SKM-1 (cell line): Measurements from ENCODE around the gene EPHB1.

ENCODE experiments used
- DNase-seq: peaks from one replicate; lab custom pipeline; 2025; ENCODE audit not compliant: unreplicated experiment; lab: John Stamatoyannopoulos, UW

Gene EPHB1

DNA sequence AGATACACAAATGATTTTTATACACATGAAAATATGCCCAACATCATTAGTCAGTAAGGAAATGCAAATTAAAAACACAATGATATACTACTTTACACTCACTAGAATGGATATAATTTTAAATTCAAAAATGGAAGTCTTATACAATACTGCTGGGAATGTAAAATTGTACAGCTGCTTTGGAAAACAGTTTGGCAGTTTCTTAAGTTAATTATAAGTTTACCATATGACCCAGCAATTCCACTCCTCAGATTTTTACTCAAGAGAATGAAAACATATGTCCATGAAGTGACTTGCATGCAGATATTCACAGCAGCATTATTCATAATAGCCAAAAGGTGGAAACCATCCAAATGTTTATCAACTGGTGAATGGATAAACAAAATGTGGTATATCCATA, 281.3 kb downstream of the EPHB1 start:
- DNase-seq, result no peak

GRCh38 chr3:135077186-135077585, 282.1 kb downstream of the EPHB1 start:
- no peak for DNase-seq

GRCh38 chr3:135078283-135078682, 283.2 kb downstream of the EPHB1 start:
- no peak for DNase-seq

GRCh38 chr3:135079095-135079494, 284.0 kb downstream of the EPHB1 start:
- no peak for DNase-seq

DNA sequence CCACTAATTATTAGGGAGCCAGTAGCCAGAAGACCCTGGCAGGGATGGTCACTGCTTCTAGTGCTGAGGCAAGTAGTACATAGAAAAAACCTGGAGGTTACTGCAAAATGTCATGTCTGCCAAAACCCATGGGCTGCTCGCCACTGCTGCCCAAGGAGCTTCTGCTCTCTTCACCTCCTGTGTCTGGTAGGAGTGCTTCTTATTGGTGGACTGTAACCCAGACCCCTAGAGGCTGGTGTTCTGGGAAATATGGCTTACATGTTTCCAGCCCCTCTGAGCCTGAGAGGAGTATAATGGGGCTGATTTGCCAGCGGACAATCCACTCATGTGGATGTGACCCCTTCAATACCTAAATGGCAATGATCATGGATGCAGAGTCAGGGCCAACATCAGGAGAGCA, 286.4 kb downstream of the EPHB1 start:
- DNase-seq, result no peak

DNA sequence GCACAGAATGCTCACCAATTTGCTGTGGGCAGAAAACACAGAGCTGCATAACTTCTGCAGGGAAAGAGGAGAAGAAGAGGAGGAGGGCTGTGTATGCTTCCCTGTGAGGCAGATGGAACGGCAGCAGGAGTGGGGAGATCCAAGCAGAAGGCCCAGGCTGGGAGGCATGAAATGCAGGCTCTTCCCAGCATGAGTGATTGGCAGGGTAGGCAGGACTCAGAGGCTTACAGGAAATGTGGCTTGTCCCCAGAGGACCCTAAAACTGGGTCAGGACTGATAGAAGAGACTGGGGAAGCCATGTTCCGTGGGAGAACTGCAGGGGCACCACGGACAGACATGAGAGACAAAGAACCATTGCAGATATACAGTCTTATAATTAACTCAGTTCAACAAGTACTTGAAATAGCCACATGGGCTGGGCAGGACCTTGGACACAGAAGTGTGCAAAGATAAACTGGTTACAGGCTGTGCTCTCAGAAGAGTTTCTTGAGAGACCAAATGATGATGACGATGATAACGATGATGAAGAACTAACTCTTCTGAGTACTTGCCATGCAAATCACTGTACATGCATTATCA, 286.9 kb downstream of the EPHB1 start:
- no peak for DNase-seq

DNA sequence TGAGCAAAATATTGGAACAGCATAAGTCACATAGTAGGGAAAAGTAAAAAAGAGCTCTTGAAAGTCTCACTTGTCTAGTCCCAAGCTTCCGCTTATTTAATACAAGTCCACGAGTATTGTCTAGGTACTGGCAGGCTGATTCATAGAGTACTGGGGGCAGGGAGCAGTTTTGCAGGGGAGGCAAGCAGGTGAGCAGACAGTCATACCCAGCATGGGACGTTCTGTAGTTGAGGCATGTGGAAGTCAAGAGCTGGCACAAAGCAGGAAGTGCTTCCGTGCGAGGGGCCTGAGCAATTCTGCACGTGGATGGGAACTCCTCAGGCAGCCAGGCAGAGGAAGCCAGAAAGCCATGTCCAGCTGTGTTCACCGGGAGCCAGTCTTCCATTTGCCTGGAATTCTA, 287.6 kb downstream of the EPHB1 start:
- no peak for DNase-seq

- no peak for DNase-seq
Measured at GRCh38 chr3:135083179-135083578, 288.1 kb downstream of the EPHB1 start.

DNA sequence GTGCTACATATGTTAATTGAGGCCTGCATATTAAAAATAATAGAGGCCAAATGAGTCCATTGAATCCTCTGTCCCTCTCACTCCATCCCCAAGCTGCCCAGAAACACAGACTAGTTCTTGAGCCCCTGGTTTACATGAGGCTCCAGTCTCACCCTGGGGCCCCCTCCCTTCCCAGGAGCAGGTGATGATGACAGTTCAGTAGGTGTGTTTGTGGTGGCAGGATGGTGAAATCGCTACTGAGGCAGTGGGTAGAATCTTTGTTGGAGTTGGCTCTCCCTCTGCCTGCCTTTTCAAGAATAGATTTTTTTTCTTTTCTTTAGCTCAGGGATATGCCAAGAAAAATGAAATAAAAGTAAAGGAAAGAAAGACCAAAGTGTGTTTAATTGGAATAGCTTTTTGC, 288.7 kb downstream of the EPHB1 start:
- no peak for DNase-seq

DNA sequence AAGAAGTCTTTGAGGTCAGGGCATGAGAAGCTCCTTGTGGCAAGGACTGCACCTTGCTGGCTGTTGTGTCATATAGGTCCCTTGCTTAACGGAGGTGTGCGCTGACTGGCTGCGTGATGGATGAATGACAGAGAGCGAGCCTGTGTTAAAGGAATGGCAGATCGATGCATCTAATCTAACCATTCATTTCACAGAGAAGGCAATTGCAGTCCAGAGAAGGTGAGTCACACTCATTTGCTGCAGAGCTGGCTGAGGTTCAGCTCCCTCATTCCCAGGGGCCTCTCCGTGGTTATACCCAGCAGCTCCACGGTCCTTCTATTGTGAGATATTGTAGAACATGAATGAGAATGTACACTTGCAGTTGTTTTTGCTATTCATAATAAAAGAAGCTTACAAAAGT, 289.3 kb downstream of the EPHB1 start:
- DNase-seq, result no peak

DNA sequence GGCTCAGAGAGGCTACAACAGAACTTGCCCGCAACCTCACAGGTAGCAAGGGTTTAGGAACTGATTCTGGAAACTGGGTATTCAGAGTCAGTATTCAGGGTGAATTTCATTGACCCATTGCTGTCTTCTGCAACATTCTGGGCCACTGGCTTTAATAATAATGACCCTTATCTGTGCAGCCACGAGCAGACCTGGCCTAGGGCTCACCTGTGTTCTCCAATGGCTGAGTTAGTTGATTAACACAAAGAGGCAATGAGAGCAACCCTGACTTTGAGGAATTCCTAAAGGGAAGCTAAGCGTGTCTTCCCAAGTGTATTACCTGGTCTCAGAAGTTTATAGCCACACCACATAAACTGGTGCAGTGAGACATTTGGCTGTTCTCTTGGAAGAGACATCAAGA, 289.9 kb downstream of the EPHB1 start:
- DNase-seq, result no peak

GRCh38 chr3:135085652-135086436, 290.8 kb downstream of the EPHB1 start:
- DNase-seq, result no peak

DNA sequence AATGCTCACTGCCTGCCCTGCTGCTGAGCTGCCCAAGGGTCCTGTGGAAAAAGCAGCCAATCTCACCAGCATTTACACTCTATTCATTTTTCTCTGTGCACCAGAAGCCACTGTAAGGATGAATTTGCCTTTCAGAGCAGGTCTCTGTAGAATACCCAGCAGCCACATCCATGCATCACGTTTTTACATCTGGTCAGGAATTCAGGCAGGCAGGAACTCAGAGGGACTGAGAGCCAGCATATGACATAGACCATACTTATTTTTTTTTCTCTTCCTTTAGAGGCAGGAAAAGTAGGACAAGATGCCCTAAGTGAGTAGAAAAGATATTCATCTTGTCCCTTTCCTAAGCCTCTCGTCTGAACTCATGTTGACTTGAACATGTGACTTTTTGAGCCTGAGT, 292.7 kb downstream of the EPHB1 start:
- DNase-seq, result no peak

DNA sequence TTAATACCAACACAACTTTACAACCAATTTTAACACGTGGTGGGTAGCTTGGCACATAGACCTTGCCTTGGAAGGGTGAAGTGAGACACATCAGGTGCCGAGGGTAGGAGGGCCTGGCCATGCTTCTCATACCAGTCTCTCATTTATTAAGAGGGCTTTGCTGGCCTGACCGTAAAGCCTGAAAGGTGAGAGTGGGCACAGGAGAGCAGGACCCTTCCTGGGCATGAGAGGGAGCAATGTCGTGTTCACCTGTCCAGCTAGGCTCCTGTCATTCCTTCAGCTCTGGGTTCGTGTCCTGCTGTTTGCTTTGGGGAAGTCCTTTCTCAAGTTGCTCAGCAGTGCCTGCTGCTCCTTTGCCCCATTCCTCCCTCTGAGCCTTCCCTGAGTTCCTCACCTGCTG, 294.4 kb downstream of the EPHB1 start:
- DNase-seq, result no peak

GRCh38 chr3:135090020-135090717, 295.1 kb downstream of the EPHB1 start:
- DNase-seq, result no peak

- DNase-seq, result no peak
Measured at GRCh38 chr3:135091946-135092345, 296.9 kb downstream of the EPHB1 start.

GRCh38 chr3:135093121-135093520, 298.1 kb downstream of the EPHB1 start:
- no peak for DNase-seq

- no peak for DNase-seq
Measured at GRCh38 chr3:135097276-135097946, 302.4 kb downstream of the EPHB1 start.

- DNase-seq, result no peak
Measured at GRCh38 chr3:135099734-135100355, 304.8 kb downstream of the EPHB1 start.

DNA sequence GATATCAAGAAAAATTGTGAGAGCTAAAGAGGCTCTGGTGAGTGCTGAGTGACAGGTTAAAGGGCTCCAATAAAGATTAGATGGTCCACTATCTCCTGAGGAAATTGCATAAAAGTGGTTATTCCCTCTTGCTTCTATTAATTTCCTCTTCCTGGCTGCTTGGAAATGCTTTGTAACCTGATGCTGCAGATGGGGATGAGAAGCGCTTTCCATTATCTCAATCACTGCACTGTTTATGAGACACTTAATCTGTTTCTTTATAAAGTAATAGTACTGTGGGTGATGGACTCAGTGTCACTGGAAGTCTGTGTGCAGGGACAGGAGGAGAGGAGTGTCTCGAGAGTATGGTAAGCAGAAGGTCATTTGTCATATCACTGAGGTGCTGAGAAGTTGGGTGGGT, 305.3 kb downstream of the EPHB1 start:
- DNase-seq, result no peak

DNA sequence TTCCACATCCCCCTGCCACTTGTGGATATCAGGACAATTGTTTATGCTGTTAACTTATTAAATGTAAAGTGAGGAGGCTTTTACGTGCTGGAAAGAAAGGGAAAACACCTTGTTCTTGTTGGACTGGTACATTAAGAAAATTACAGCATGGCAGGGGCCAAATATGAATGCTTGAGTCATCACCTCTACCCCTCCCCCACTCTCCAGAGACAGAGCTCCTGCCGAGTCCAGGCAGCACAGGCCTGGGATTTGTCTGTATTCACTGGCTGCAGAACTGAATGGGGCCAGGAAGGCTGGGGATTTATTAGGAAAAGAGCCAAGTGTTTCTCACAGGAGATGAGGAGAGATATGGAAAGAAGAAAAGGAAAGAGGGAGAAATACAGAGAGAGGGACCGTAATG, 308.9 kb downstream of the EPHB1 start:
- DNase-seq, result no peak
